B cell (primary cell): ENCODE results near the gene TMA7. TPM values are rescaled to one million over a fixed set of nuclear protein-coding genes. Genes with fewer than 3 reads are reported as not detected.

ENCODE experiments used
- ATAC-seq: fragments of 200-7000 bp; cut with Tn5 transposase; one replicate; pipeline ENCODE4 v1.10.0; 2021; ENCODE audit warnings: low read depth, mild to moderate bottlenecking, moderate number of reproducible peaks, moderate library complexity
- CTCF ChIA-PET: fragments of 350-600 bp; sonication (Branson Sonifier 250); formaldehyde crosslinking; loops from one replicate; lab custom pipeline; 2021; ENCODE audit warnings: antibody characterized with exemption, inconsistent platforms; lab: Charles Lee
- POLR2A ChIA-PET: fragments of 350-600 bp; sonication (Branson Sonifier 250); formaldehyde crosslinking; loops from one replicate; lab custom pipeline; 2021; ENCODE audit warnings: antibody characterized with exemption; lab: Charles Lee
- DNase-seq: peaks from one replicate; pipeline ENCODE4 v3.0.0; 2013
- H2AFZ ChIP-seq: 2 replicates; pipeline ENCODE4 v1.6.1; 2012; ENCODE audit warnings: mild to moderate bottlenecking, low read depth, low read length; ENCODE audit not compliant: insufficient read depth, poor library complexity, severe bottlenecking
- H3K27ac ChIP-seq, 2 donors: 1 replicate in 1 of 2; 2 replicates in 1 of 2; pipeline ENCODE4 v1.5.1; 2012 to 2013; ENCODE audit warnings: low read length in 2 of 2, mild to moderate bottlenecking in 2 of 2, moderate library complexity in 1 of 2
- H3K27me3 ChIP-seq, 4 experiments: fragments of 200-600 bp in 1 of 4; sonication (generic) in 1 of 4; replicated peaks in 1 of 4; 1 replicate in 2 of 4; 2 replicates in 2 of 4; pipeline versions ENCODE4 v1.6.1 to v1.7.0; 2013 to 2016; ENCODE audit warnings: low read length in 3 of 4, mild to moderate bottlenecking in 2 of 4, mixed read lengths in 1 of 4, moderate library complexity in 1 of 4; ENCODE audit not compliant: insufficient read depth in 4 of 4, control insufficient read depth in 3 of 4; ENCODE audit errors: control extremely low read depth in 1 of 4
- H3K36me3 ChIP-seq, 2 experiments: replicated peaks in 1 of 2; 1 replicate in 1 of 2; 2 replicates in 1 of 2; pipeline versions ENCODE4 v1.6.1 to v1.7.1; 2013; ENCODE audit warnings: low read length in 1 of 2; ENCODE audit not compliant: insufficient read depth in 2 of 2, control insufficient read depth in 1 of 2; ENCODE audit errors: control extremely low read depth in 1 of 2, extremely low read depth in 1 of 2
- H3K4me1 ChIP-seq, 2 donors: fragments of 200-600 bp in 1 of 2; sonication (generic) in 1 of 2; 1 replicate in 1 of 2; 2 replicates in 1 of 2; pipeline versions ENCODE4 v1.5.1 to v1.6.1; 2013 to 2017; ENCODE audit warnings: low read length in 2 of 2; ENCODE audit not compliant: control insufficient read depth in 2 of 2, insufficient read depth in 2 of 2
- H3K4me2 ChIP-seq: replicated peaks from 2 replicates; pipeline ENCODE3; 2012; ENCODE audit warnings: mild to moderate bottlenecking, low read depth, low read length; ENCODE audit not compliant: poor library complexity, severe bottlenecking
- H3K4me3 ChIP-seq, 5 experiments: fragments of 200-600 bp in 1 of 5; sonication (generic) in 1 of 5; 1 replicate in 3 of 5; 2 replicates in 2 of 5; pipeline versions ENCODE4 v1.5.1 to v1.7.0; 2011 to 2016; ENCODE audit warnings: low read length in 4 of 5, mild to moderate bottlenecking in 4 of 5, low read depth in 2 of 5, control low read depth in 1 of 5, moderate library complexity in 1 of 5; ENCODE audit not compliant: insufficient read depth in 1 of 5; ENCODE audit errors: control extremely low read depth in 1 of 5, extremely low read depth in 1 of 5
- H3K79me2 ChIP-seq: fragments of 200-600 bp; sonication (generic); one replicate; pipeline ENCODE4 v1.6.0; 2016; ENCODE audit warnings: low read length; ENCODE audit not compliant: control insufficient read depth, insufficient read depth
- H3K9ac ChIP-seq: fragments of 200-600 bp; sonication (generic); 2 replicates; pipeline ENCODE4 v1.6.1; 2017; ENCODE audit warnings: mild to moderate bottlenecking, low read length, moderate library complexity
- H3K9me3 ChIP-seq, 3 donors: one replicate each; pipeline versions ENCODE4 v1.6.1 to v1.7.1; 2013; ENCODE audit warnings: low read length in 2 of 3; ENCODE audit not compliant: control insufficient read depth in 2 of 3, insufficient read depth in 1 of 3; ENCODE audit errors: control extremely low read depth in 1 of 3
- H4K20me1 ChIP-seq: 2 replicates; pipeline ENCODE4 v1.6.0; 2012; ENCODE audit warnings: mild to moderate bottlenecking, low read length; ENCODE audit not compliant: insufficient read depth, control insufficient read depth, poor library complexity, severe bottlenecking
- H3K27ac Mint-ChIP-seq: one replicate; pipeline ENCODE4 v1.8.0; 2021; ENCODE audit warnings: mixed read lengths
- H3K27me3 Mint-ChIP-seq: one replicate; pipeline ENCODE4 v1.8.0; 2021; ENCODE audit warnings: mixed read lengths
- H3K4me1 Mint-ChIP-seq: one replicate; pipeline ENCODE4 v1.8.0; 2021; ENCODE audit warnings: mixed read lengths
- H3K4me3 Mint-ChIP-seq: one replicate; pipeline ENCODE4 v1.8.0; 2021; ENCODE audit warnings: mixed read lengths
- H3K9me3 Mint-ChIP-seq: one replicate; pipeline ENCODE4 v1.8.0; 2022; ENCODE audit warnings: mixed read lengths; ENCODE audit not compliant: insufficient read depth
- CTCF ChIP-seq: fragments of 200-600 bp; IDR thresholded peaks from one replicate; pipeline ENCODE4 v1.8.0; 2022; ENCODE audit warnings: antibody characterized with exemption, mild to moderate bottlenecking
- EZH2 ChIP-seq: IDR thresholded peaks from 2 replicates; pipeline ENCODE4 v1.6.1; 2012; ENCODE audit warnings: borderline replicate concordance, low read depth, mild to moderate bottlenecking, moderate library complexity, low read length; ENCODE audit not compliant: insufficient read depth, poor library complexity, severe bottlenecking
- WGBS: methylation state at CpG from one replicate; pipeline ENCODE4 v1.1.5; 2013; ENCODE audit warnings: missing lambda C conversion rate; ENCODE audit not compliant: insufficient coverage; 5-methylcytosine and 5-hydroxymethylcytosine counted together
- intact Hi-C: fragments of 100-400 bp; cut with micrococcal nuclease; formaldehyde crosslinking; loops from one replicate; pipeline ENCODE4 v1.10.0; 2022
- polyA plus RNA-seq: library from polyadenylated mRNA; depleted of rRNA; stranded (reverse); fragments of >200 nt; gene quantifications from 2 replicates; pipeline ENCODE4 v1.2.3, GENCODE V29; 2012
- total RNA-seq, 2 donors: library from RNA; stranded (reverse); fragments of 120-200 nt in 1 of 2; gene quantifications; 1 replicate in 1 of 2; 2 replicates in 1 of 2; pipeline versions ENCODE4 v1.2.3 to v1.2.4, GENCODE V29; 2013 to 2022

Gene TMA7
- total and polyA plus RNA-seq, 2 donors (not counting 1 experiment from before 2014, with no cell fraction given) = 169 to 194 TPM

- no peaks in the 10 kb centered on the region for H3K4me1 ChIP-seq
- no peak overlapping the region for H3K27ac ChIP-seq
These were observed 21.9 kb upstream of the TMA7 start for GRCh38 chr3:48418140-48418539.

GRCh38 chr3:48418651-48419050, 21.4 kb upstream of the TMA7 start:
- Histone ChIP-seq H3K9me3 (no peaks in the 10 kb centered on the region), H3K79me2 (no peaks in the 10 kb centered on the region), H2AFZ (no peak overlapping the region), H3K4me2 (no peak overlapping the region), H3K27me3 (no peaks in the 10 kb centered on the region), H3K9ac (no peak overlapping the region), H3K4me1 (no peaks in the 10 kb centered on the region), H4K20me1 (no peaks in the 10 kb centered on the region), H3K4me3 (no peak overlapping the region), H3K36me3 (no peaks in the 10 kb centered on the region), H3K27ac (no peak overlapping the region)
- TF ChIP-seq EZH2 (no peak), CTCF (no peak)
- WGBS = 91% methylated on average over 9 of the region's 9 CpGs
- no peak for ATAC-seq
- no peaks in the 10 kb centered on the region for H3K4me1 Mint-ChIP-seq
- intact Hi-C loops = no loop called here
- H3K9me3 Mint-ChIP-seq = no peaks in the 10 kb centered on the region
- H3K27me3 Mint-ChIP-seq = no peaks in the 10 kb centered on the region
- ChIA-PET POLR2A (no interaction called here), CTCF (interaction anchor here (0.7 to 1.3 kb wide), 3 partner anchors 16 to 145 kb away, joined by 3 to 8 read pairs (median 4); no protein-coding TSS in a partner anchor)
- no peak overlapping the region for H3K27ac Mint-ChIP-seq
- no peak for DNase-seq
- H3K4me3 Mint-ChIP-seq = no peak overlapping the region

More at GRCh38 chr3:48418140-48418539, 21.9 kb upstream of the TMA7 start:
- Histone ChIP-seq H2AFZ (no peak overlapping the region), H3K9ac (no peak overlapping the region), H3K36me3 (no peaks in the 10 kb centered on the region), H3K4me3 (no peak overlapping the region), H4K20me1 (no peaks in the 10 kb centered on the region), H3K79me2 (no peaks in the 10 kb centered on the region), H3K27me3 (no peaks in the 10 kb centered on the region), H3K4me2 (no peak overlapping the region), H3K9me3 (no peaks in the 10 kb centered on the region)
- Mint-ChIP-seq H3K27me3 (no peaks in the 10 kb centered on the region), H3K4me3 (no peak overlapping the region), H3K9me3 (no peaks in the 10 kb centered on the region), H3K4me1 (no peaks in the 10 kb centered on the region), H3K27ac (no peak overlapping the region)
- TF ChIP-seq EZH2 (no peak), CTCF (no peak)
- intact Hi-C loops = no loop called here
- DNase-seq (no peak), ATAC-seq (no peak)
- POLR2A ChIA-PET = no interaction called here
- CTCF ChIA-PET = interaction anchor here (0.7 to 1.2 kb wide), 2 partner anchors 17 to 144 kb away, joined by 3 to 4 read pairs; no protein-coding TSS in a partner anchor
- 96% methylated on average over 17 of the region's 17 CpGs for WGBS
